ENCODE results near the gene IGFBP2. TPM values are rescaled to one million over a fixed set of nuclear protein-coding genes. Genes with fewer than 3 reads are reported as not detected.
A peak's percentile ranks its signal among the peaks of the same experiment; 100 is the strongest.

The IGFBP2 gene
- total and polyA plus RNA-seq, 2 of the 13 experiments (the other 11 are each of a cell fraction or from before 2014, with no cell fraction given) = 2.0 to 5.8 TPM

DNA sequence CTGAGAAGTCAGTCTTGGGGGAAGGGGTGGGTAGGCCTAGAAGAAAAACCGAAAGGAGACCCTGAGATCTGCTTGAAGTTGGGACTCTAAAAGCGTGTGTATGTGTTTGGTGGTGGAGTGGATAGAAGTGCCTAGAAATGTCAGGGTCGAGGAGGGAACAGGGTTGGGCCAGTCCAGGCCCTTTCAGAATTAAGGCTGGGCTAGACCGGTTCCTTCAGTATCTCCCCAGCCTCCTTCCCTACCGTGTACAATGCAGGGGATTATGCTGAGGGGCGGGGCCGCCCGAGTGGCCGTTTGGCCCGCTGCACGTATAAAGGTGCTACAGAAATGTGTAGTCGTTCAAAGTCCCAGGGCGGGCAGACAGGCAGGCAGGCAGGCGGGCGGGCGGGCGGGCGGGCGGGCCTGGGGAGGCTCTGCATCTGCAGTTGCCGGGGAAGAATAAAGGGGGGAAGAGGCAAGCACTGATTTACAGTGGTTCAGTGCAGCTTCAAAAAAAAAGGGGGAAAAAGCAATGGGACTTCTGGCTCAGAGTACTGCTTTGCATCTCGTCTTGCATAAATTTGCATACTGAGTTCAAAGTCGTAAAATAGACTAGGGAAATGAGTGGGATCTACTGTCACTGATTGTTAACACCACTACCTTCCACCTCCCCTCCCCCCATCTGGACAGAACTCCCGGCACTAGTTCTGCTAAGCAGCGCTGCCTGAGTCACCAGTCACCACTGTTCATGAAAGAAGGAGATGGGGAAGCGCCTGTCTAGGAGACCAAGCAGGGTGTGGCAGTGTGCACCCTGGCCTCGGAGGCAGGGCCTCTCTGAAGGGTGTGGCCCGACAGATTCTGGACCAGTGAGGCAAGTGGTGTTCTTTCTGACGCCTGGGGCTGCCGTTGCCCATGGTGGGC, 3.6 kb downstream of the IGFBP2 start (continued):
- TF ChIP-seq, protein P1, sequence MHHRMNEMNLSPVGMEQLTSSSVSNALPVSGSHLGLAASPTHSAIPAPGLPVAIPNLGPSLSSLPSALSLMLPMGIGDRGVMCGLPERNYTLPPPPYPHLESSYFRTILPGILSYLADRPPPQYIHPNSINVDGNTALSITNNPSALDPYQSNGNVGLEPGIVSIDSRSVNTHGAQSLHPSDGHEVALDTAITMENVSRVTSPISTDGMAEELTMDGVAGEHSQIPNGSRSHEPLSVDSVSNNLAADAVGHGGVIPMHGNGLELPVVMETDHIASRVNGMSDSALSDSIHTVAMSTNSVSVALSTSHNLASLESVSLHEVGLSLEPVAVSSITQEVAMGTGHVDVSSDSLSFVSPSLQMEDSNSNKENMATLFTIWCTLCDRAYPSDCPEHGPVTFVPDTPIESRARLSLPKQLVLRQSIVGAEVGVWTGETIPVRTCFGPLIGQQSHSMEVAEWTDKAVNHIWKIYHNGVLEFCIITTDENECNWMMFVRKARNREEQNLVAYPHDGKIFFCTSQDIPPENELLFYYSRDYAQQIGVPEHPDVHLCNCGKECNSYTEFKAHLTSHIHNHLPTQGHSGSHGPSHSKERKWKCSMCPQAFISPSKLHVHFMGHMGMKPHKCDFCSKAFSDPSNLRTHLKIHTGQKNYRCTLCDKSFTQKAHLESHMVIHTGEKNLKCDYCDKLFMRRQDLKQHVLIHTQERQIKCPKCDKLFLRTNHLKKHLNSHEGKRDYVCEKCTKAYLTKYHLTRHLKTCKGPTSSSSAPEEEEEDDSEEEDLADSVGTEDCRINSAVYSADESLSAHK (CRISPR knock-in tag; IDR thresholded peaks at IDR 0.05; ENCODE audit: borderline replicate concordance) = no peak
- TF ChIP-seq SOX13 (IDR thresholded peaks at IDR 0.05) (no peak), SOX13 (CRISPR knock-in tag; conservative IDR thresholded peaks at IDR 0.05 in 1 of 2, IDR thresholded peaks at IDR 0.05 in 1 of 2) (0 out of 4 replicates have a peak, but pooled peaks of 1 of the 2 experiments have one; percentile 21), ZBTB7A (CRISPR knock-in tag; IDR thresholded peaks at IDR 0.05) (no peak), YY1 (IDR thresholded peaks at IDR 0.05; ENCODE audit: insufficient read depth, insufficient replicate concordance, low read depth, low read length) (no peak), ZNF3 (CRISPR knock-in tag; IDR thresholded peaks at IDR 0.05) (no peak), ONECUT2 (CRISPR knock-in tag; IDR thresholded peaks at IDR 0.05) (no peak), ZNF274 (CRISPR knock-in tag; IDR thresholded peaks at IDR 0.05) (0 out of 2 replicates have a peak, but pooled peaks have one; percentile 3), KLF12 (CRISPR knock-in tag; IDR thresholded peaks at IDR 0.05; ENCODE audit: borderline replicate concordance) (no peak; the same call in 1 of the 2 replicates), MED8 (CRISPR knock-in tag; IDR thresholded peaks at IDR 0.05; ENCODE audit: insufficient replicate concordance) (no peak), ZNF761 (CRISPR knock-in tag; conservative IDR thresholded peaks at IDR 0.05) (no peak), ZNF562 (CRISPR knock-in tag; IDR thresholded peaks at IDR 0.05; ENCODE audit: borderline replicate concordance) (no peak), HNF4A (CRISPR knock-in tag; IDR thresholded peaks at IDR 0.05) (peak; percentile 72), FOSL2 (CRISPR knock-in tag; IDR thresholded peaks at IDR 0.05) (peak; percentile 59), RFX1 (IDR thresholded peaks at IDR 0.05) (no peak), ZNF720 (CRISPR knock-in tag; IDR thresholded peaks at IDR 0.05) (no peak), JUNB (CRISPR knock-in tag; IDR thresholded peaks at IDR 0.05; ENCODE audit: borderline replicate concordance) (no peak), HCFC1 (IDR thresholded peaks at IDR 0.05; ENCODE audit: low read depth, low read length) (no peak), RXRB (CRISPR knock-in tag; IDR thresholded peaks at IDR 0.05; ENCODE audit: borderline replicate concordance) (0 out of 2 replicates have a peak, but pooled peaks have one; percentile 15), ARHGAP35 (CRISPR knock-in tag; IDR thresholded peaks at IDR 0.05; ENCODE audit: borderline replicate concordance) (no peak)
- TF ChIP-seq, protein P2, sequence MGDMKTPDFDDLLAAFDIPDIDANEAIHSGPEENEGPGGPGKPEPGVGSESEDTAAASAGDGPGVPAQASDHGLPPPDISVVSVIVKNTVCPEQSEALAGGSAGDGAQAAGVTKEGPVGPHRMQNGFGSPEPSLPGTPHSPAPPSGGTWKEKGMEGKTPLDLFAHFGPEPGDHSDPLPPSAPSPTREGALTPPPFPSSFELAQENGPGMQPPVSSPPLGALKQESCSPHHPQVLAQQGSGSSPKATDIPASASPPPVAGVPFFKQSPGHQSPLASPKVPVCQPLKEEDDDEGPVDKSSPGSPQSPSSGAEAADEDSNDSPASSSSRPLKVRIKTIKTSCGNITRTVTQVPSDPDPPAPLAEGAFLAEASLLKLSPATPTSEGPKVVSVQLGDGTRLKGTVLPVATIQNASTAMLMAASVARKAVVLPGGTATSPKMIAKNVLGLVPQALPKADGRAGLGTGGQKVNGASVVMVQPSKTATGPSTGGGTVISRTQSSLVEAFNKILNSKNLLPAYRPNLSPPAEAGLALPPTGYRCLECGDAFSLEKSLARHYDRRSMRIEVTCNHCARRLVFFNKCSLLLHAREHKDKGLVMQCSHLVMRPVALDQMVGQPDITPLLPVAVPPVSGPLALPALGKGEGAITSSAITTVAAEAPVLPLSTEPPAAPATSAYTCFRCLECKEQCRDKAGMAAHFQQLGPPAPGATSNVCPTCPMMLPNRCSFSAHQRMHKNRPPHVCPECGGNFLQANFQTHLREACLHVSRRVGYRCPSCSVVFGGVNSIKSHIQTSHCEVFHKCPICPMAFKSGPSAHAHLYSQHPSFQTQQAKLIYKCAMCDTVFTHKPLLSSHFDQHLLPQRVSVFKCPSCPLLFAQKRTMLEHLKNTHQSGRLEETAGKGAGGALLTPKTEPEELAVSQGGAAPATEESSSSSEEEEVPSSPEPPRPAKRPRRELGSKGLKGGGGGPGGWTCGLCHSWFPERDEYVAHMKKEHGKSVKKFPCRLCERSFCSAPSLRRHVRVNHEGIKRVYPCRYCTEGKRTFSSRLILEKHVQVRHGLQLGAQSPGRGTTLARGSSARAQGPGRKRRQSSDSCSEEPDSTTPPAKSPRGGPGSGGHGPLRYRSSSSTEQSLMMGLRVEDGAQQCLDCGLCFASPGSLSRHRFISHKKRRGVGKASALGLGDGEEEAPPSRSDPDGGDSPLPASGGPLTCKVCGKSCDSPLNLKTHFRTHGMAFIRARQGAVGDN (CRISPR knock-in tag; IDR thresholded peaks at IDR 0.05) = peak; percentile 51
- TF ChIP-seq, protein P3, sequence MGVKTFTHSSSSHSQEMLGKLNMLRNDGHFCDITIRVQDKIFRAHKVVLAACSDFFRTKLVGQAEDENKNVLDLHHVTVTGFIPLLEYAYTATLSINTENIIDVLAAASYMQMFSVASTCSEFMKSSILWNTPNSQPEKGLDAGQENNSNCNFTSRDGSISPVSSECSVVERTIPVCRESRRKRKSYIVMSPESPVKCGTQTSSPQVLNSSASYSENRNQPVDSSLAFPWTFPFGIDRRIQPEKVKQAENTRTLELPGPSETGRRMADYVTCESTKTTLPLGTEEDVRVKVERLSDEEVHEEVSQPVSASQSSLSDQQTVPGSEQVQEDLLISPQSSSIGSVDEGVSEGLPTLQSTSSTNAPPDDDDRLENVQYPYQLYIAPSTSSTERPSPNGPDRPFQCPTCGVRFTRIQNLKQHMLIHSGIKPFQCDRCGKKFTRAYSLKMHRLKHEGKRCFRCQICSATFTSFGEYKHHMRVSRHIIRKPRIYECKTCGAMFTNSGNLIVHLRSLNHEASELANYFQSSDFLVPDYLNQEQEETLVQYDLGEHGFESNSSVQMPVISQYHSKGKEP (CRISPR knock-in tag; IDR thresholded peaks at IDR 0.05) = no peak
